Measurements from ENCODE around the gene TMC6.

TMC6 gene

GRCh38 chr17:78107457-78107856, 21.1 kb downstream of the TMC6 start:
- H3K4me3 ChIP-seq (ENCODE audit: low read length) = no peak overlapping the region
- H3K4me2 ChIP-seq (ENCODE audit: low read length) = no peak overlapping the region
- no peaks in the 10 kb centered on the region for H3K27me3 ChIP-seq (ENCODE audit: control insufficient read depth, insufficient read depth, low read length)
- no peak overlapping the region for H3K9ac ChIP-seq (ENCODE audit: low read depth, low read length)
- no peaks in the 10 kb centered on the region for H3K4me1 ChIP-seq (ENCODE audit: control insufficient read depth, insufficient read depth, low read length)
- no peaks in the 10 kb centered on the region for H3K9me3 ChIP-seq (replicated peaks; ENCODE audit: low read length)
- H3K36me3 ChIP-seq (ENCODE audit: insufficient read depth, low read length) = peaks cover 7% of the 10 kb centered on the region

GRCh38 chr17:78106211-78106610, 22.3 kb downstream of the TMC6 start:
- no peak overlapping the region for H3K4me2 ChIP-seq (ENCODE audit: low read length)
- no peak overlapping the region for H3K9ac ChIP-seq (ENCODE audit: low read depth, low read length)
- no peak overlapping the region for H3K4me3 ChIP-seq (ENCODE audit: low read length)
- H3K36me3 ChIP-seq (ENCODE audit: insufficient read depth, low read length) = peaks cover 7% of the 10 kb centered on the region
- no peaks in the 10 kb centered on the region for H3K4me1 ChIP-seq (ENCODE audit: control insufficient read depth, insufficient read depth, low read length)
- H3K9me3 ChIP-seq (replicated peaks; ENCODE audit: low read length) = no peaks in the 10 kb centered on the region
- H3K27me3 ChIP-seq (ENCODE audit: control insufficient read depth, insufficient read depth, low read length) = no peaks in the 10 kb centered on the region

GRCh38 chr17:78105551-78105950, 23.0 kb downstream of the TMC6 start:
- Histone ChIP-seq H3K9ac (ENCODE audit: low read depth, low read length) (no peak overlapping the region), H3K36me3 (ENCODE audit: insufficient read depth, low read length) (peaks cover 7% of the 10 kb centered on the region), H3K4me1 (ENCODE audit: control insufficient read depth, insufficient read depth, low read length) (no peaks in the 10 kb centered on the region), H3K4me3 (ENCODE audit: low read length) (no peak overlapping the region), H3K27me3 (ENCODE audit: control insufficient read depth, insufficient read depth, low read length) (no peaks in the 10 kb centered on the region), H3K4me2 (ENCODE audit: low read length) (no peak overlapping the region), H3K9me3 (replicated peaks; ENCODE audit: low read length) (no peaks in the 10 kb centered on the region)

- no peaks in the 10 kb centered on the region for H3K4me1 ChIP-seq (ENCODE audit: control insufficient read depth, insufficient read depth, low read length)
Measured at GRCh38 chr17:78105101-78105500, 23.5 kb downstream of the TMC6 start.

GRCh38 chr17:78104540-78104941, 24.0 kb downstream of the TMC6 start:
- peaks cover 10% of the 10 kb centered on the region for H3K36me3 ChIP-seq (ENCODE audit: insufficient read depth, low read length)

More at GRCh38 chr17:78105101-78105500, 23.5 kb downstream of the TMC6 start:
- Histone ChIP-seq H3K27me3 (ENCODE audit: control insufficient read depth, insufficient read depth, low read length) (no peaks in the 10 kb centered on the region), H3K9me3 (replicated peaks; ENCODE audit: low read length) (no peaks in the 10 kb centered on the region), H3K9ac (ENCODE audit: low read depth, low read length) (no peak overlapping the region), H3K4me2 (ENCODE audit: low read length) (no peak overlapping the region), H3K4me3 (ENCODE audit: low read length) (no peak overlapping the region), H3K36me3 (ENCODE audit: insufficient read depth, low read length) (peaks cover 10% of the 10 kb centered on the region)

GRCh38 chr17:78103311-78103710, 25.2 kb downstream of the TMC6 start:
- Histone ChIP-seq H3K27me3 (ENCODE audit: control insufficient read depth, insufficient read depth, low read length) (no peaks in the 10 kb centered on the region), H3K4me2 (ENCODE audit: low read length) (no peak overlapping the region), H3K36me3 (ENCODE audit: insufficient read depth, low read length) (peaks cover 16% of the 10 kb centered on the region), H3K4me1 (ENCODE audit: control insufficient read depth, insufficient read depth, low read length) (no peaks in the 10 kb centered on the region), H3K9me3 (replicated peaks; ENCODE audit: low read length) (no peaks in the 10 kb centered on the region), H3K4me3 (ENCODE audit: low read length) (no peak overlapping the region), H3K9ac (ENCODE audit: low read depth, low read length) (no peak overlapping the region)

More at GRCh38 chr17:78104540-78104941, 24.0 kb downstream of the TMC6 start:
- no peaks in the 10 kb centered on the region for H3K9me3 ChIP-seq (replicated peaks; ENCODE audit: low read length)
- H3K4me2 ChIP-seq (ENCODE audit: low read length) = no peak overlapping the region
- H3K9ac ChIP-seq (ENCODE audit: low read depth, low read length) = no peak overlapping the region
- no peaks in the 10 kb centered on the region for H3K27me3 ChIP-seq (ENCODE audit: control insufficient read depth, insufficient read depth, low read length)
- H3K4me1 ChIP-seq (ENCODE audit: control insufficient read depth, insufficient read depth, low read length) = no peaks in the 10 kb centered on the region
- no peak overlapping the region for H3K4me3 ChIP-seq (ENCODE audit: low read length)

GRCh38 chr17:78101542-78101941, 27.0 kb downstream of the TMC6 start:
- H3K36me3 ChIP-seq (ENCODE audit: insufficient read depth, low read length) = peaks cover 21% of the 10 kb centered on the region
- no peaks in the 10 kb centered on the region for H3K9me3 ChIP-seq (replicated peaks; ENCODE audit: low read length)

GRCh38 chr17:78101112-78101511, 27.4 kb downstream of the TMC6 start:
- no peaks in the 10 kb centered on the region for H3K4me1 ChIP-seq (ENCODE audit: control insufficient read depth, insufficient read depth, low read length)
- no peaks in the 10 kb centered on the region for H3K9me3 ChIP-seq (replicated peaks; ENCODE audit: low read length)
- H3K36me3 ChIP-seq (ENCODE audit: insufficient read depth, low read length) = peaks cover 22% of the 10 kb centered on the region
- no peak overlapping the region for H3K4me3 ChIP-seq (ENCODE audit: low read length)
- H3K9ac ChIP-seq (ENCODE audit: low read depth, low read length) = no peak overlapping the region
- no peak overlapping the region for H3K4me2 ChIP-seq (ENCODE audit: low read length)
- H3K27me3 ChIP-seq (ENCODE audit: control insufficient read depth, insufficient read depth, low read length) = no peaks in the 10 kb centered on the region

More at GRCh38 chr17:78101542-78101941, 27.0 kb downstream of the TMC6 start:
- no peak overlapping the region for H3K4me3 ChIP-seq (ENCODE audit: low read length)
- H3K4me2 ChIP-seq (ENCODE audit: low read length) = no peak overlapping the region
- no peak overlapping the region for H3K9ac ChIP-seq (ENCODE audit: low read depth, low read length)
- H3K4me1 ChIP-seq (ENCODE audit: control insufficient read depth, insufficient read depth, low read length) = no peaks in the 10 kb centered on the region
- H3K27me3 ChIP-seq (ENCODE audit: control insufficient read depth, insufficient read depth, low read length) = no peaks in the 10 kb centered on the region

- Histone ChIP-seq H3K9me3 (replicated peaks; ENCODE audit: low read length) (no peaks in the 10 kb centered on the region), H3K4me3 (ENCODE audit: low read length) (no peak overlapping the region)
Measured at GRCh38 chr17:78096093-78096492, 32.5 kb downstream of the TMC6 start.

GRCh38 chr17:78095035-78095434, 33.5 kb downstream of the TMC6 start:
- no peak overlapping the region for H3K4me3 ChIP-seq (ENCODE audit: low read length)
- H3K4me1 ChIP-seq (ENCODE audit: control insufficient read depth, insufficient read depth, low read length) = no peaks in the 10 kb centered on the region
- peaks cover 41% of the 10 kb centered on the region for H3K36me3 ChIP-seq (ENCODE audit: insufficient read depth, low read length)
- H3K27me3 ChIP-seq (ENCODE audit: control insufficient read depth, insufficient read depth, low read length) = no peaks in the 10 kb centered on the region
- no peak overlapping the region for H3K4me2 ChIP-seq (ENCODE audit: low read length)
- no peaks in the 10 kb centered on the region for H3K9me3 ChIP-seq (replicated peaks; ENCODE audit: low read length)
- no peak overlapping the region for H3K9ac ChIP-seq (ENCODE audit: low read depth, low read length)

More at GRCh38 chr17:78096093-78096492, 32.5 kb downstream of the TMC6 start:
- H3K9ac ChIP-seq (ENCODE audit: low read depth, low read length) = no peak overlapping the region
- H3K4me2 ChIP-seq (ENCODE audit: low read length) = no peak overlapping the region
- no peaks in the 10 kb centered on the region for H3K27me3 ChIP-seq (ENCODE audit: control insufficient read depth, insufficient read depth, low read length)
- peaks cover 35% of the 10 kb centered on the region for H3K36me3 ChIP-seq (ENCODE audit: insufficient read depth, low read length)
- H3K4me1 ChIP-seq (ENCODE audit: control insufficient read depth, insufficient read depth, low read length) = no peaks in the 10 kb centered on the region

- no peaks in the 10 kb centered on the region for H3K4me1 ChIP-seq (ENCODE audit: control insufficient read depth, insufficient read depth, low read length)
- no peak overlapping the region for H3K9ac ChIP-seq (ENCODE audit: low read depth, low read length)
- H3K9me3 ChIP-seq (replicated peaks; ENCODE audit: low read length) = no peaks in the 10 kb centered on the region
- H3K36me3 ChIP-seq (ENCODE audit: insufficient read depth, low read length) = peaks cover 37% of the 10 kb centered on the region
- H3K4me2 ChIP-seq (ENCODE audit: low read length) = no peak overlapping the region
- H3K4me3 ChIP-seq (ENCODE audit: low read length) = no peak overlapping the region
- H3K27me3 ChIP-seq (ENCODE audit: control insufficient read depth, insufficient read depth, low read length) = no peaks in the 10 kb centered on the region
Measured at GRCh38 chr17:78092794-78093324, 35.7 kb downstream of the TMC6 start.

- Histone ChIP-seq H3K4me1 (ENCODE audit: control insufficient read depth, insufficient read depth, low read length) (no peaks in the 10 kb centered on the region), H3K4me3 (ENCODE audit: low read length) (no peak overlapping the region), H3K9ac (ENCODE audit: low read depth, low read length) (no peak overlapping the region), H3K4me2 (ENCODE audit: low read length) (no peak overlapping the region), H3K36me3 (ENCODE audit: insufficient read depth, low read length) (peaks cover 38% of the 10 kb centered on the region), H3K9me3 (replicated peaks; ENCODE audit: low read length) (no peaks in the 10 kb centered on the region), H3K27me3 (ENCODE audit: control insufficient read depth, insufficient read depth, low read length) (no peaks in the 10 kb centered on the region)
Measured at GRCh38 chr17:78089576-78090281, 38.8 kb downstream of the TMC6 start.
